SK-N-SH (cell line): Measurements from ENCODE around the gene FZD4. TPM values are rescaled to one million over a fixed set of nuclear protein-coding genes. Genes with fewer than 3 reads are reported as not detected.

Experiments used
- CTCF ChIA-PET: fragments of 300-600, 350-600 bp; formaldehyde crosslinking; extraction: SDS; loops from one replicate; lab custom pipeline; 2021; lab: Yijun Ruan, JAX
- POLR2A ChIA-PET: fragments of 350-600 bp; sonication (Branson Sonifier 250); formaldehyde crosslinking; extraction: SDS; loops from one replicate; lab custom pipeline; 2020; ENCODE audit warnings: antibody characterized with exemption, inconsistent platforms; lab: Yijun Ruan, JAX
- DNase-seq: peaks from one replicate; pipeline ENCODE4 v3.0.0; 2012
- H2AFZ ChIP-seq: fragments of 200-600 bp; sonication (generic); 2 replicates; pipeline ENCODE4 v1.8.1; 2016; ENCODE audit warnings: antibody characterized with exemption, mild to moderate bottlenecking, low read depth
- H3F3A ChIP-seq: fragments of 200-600 bp; sonication (generic); replicated peaks from 2 replicates; pipeline ENCODE3; 2016; ENCODE audit warnings: antibody characterized with exemption, mild to moderate bottlenecking; ENCODE audit not compliant: insufficient read depth
- H3K27ac ChIP-seq, 2 experiments: fragments of 200-500 bp in 1 of 2; fragments of 200-600 bp in 1 of 2; sonication (Bioruptor generic) in 1 of 2; sonication (generic), shearing (Covaris generic) in 1 of 2; 2 replicates each; pipeline versions ENCODE4 v1.5.1 to v1.6.1; 2014 to 2016; ENCODE audit warnings: low read depth in 2 of 2, inconsistent platforms in 1 of 2, low read length in 1 of 2, mild to moderate bottlenecking in 1 of 2, mixed read lengths in 1 of 2
- H3K27me3 ChIP-seq: fragments of 200-600 bp; sonication (generic), shearing (Covaris generic); 2 replicates; pipeline ENCODE4 v1.6.1; 2016; ENCODE audit warnings: mixed run types; ENCODE audit not compliant: insufficient read depth
- H3K36me3 ChIP-seq, 2 experiments: fragments of 200-500 bp in 1 of 2; fragments of 200-600 bp in 1 of 2; sonication (Bioruptor generic) in 1 of 2; sonication (generic) in 1 of 2; replicated peaks in 1 of 2; 2 replicates each; pipeline versions ENCODE3 to v1.5.1; 2014 to 2016; ENCODE audit warnings: low read length in 1 of 2, mild to moderate bottlenecking in 1 of 2; ENCODE audit not compliant: insufficient read depth in 2 of 2, control insufficient read depth in 1 of 2
- H3K4me1 ChIP-seq, 2 experiments: fragments of 200-500 bp in 1 of 2; fragments of 200-600 bp in 1 of 2; sonication (Bioruptor generic) in 1 of 2; sonication (generic), shearing (Covaris generic) in 1 of 2; 2 replicates each; pipeline versions ENCODE4 v1.5.1 to v1.6.1; 2014 to 2016; ENCODE audit warnings: low read depth in 1 of 2, low read length in 1 of 2, mixed run types in 1 of 2; ENCODE audit not compliant: insufficient read depth in 2 of 2, control insufficient read depth in 1 of 2
- H3K4me2 ChIP-seq: fragments of 200-600 bp; sonication (generic), shearing (Covaris generic); 2 replicates; pipeline ENCODE4 v1.6.1; 2017; ENCODE audit warnings: mixed run types
- H3K4me3 ChIP-seq, 2 experiments: fragments of 200-500 bp in 1 of 2; fragments of 200-600 bp in 1 of 2; sonication (Bioruptor generic) in 1 of 2; sonication (generic), shearing (Covaris generic) in 1 of 2; 2 replicates each; pipeline versions ENCODE4 v1.5.1 to v1.8.1; 2014 to 2016; ENCODE audit warnings: low read depth in 2 of 2, inconsistent platforms in 1 of 2, low read length in 1 of 2, mild to moderate bottlenecking in 1 of 2, mixed read lengths in 1 of 2, moderate library complexity in 1 of 2
- H3K79me2 ChIP-seq: fragments of 200-600 bp; sonication (generic); 2 replicates; pipeline ENCODE4 v1.8.1; 2017; ENCODE audit warnings: mild to moderate bottlenecking; ENCODE audit not compliant: insufficient read depth
- H3K9ac ChIP-seq: fragments of 200-600 bp; sonication (generic); 2 replicates; pipeline ENCODE4 v1.6.1; 2017; ENCODE audit warnings: mixed run types
- H3K9me2 ChIP-seq: fragments of 200-600 bp; sonication (generic); 2 replicates; pipeline ENCODE4 v1.6.1; 2017; ENCODE audit warnings: mixed run types
- H3K9me3 ChIP-seq: fragments of 200-600 bp; sonication (generic); 2 replicates; pipeline ENCODE4 v1.6.1; 2017; ENCODE audit warnings: mixed run types, mild to moderate bottlenecking, moderate library complexity
- H4K20me1 ChIP-seq: fragments of 200-600 bp; sonication (generic); 2 replicates; pipeline ENCODE4 v1.6.1; 2017; ENCODE audit warnings: mild to moderate bottlenecking, mixed run types; ENCODE audit not compliant: insufficient read depth
- CHD2 ChIP-seq: fragments of 150-350 bp; IDR thresholded peaks from 2 replicates; pipeline ENCODE4 v1.6.1; 2018; ENCODE audit warnings: low read length; ENCODE audit not compliant: partially characterized antibody
- ELF1 ChIP-seq: IDR thresholded peaks from 2 replicates; pipeline ENCODE4 v1.4.0; 2012
- EP300 ChIP-seq, 2 experiments: IDR thresholded peaks; 2 replicates each; pipeline versions ENCODE4 v1.4.0 to v1.6.1; 2012; ENCODE audit warnings: borderline replicate concordance in 1 of 2, low read depth in 1 of 2, low read length in 1 of 2
- FOXJ3 ChIP-seq: sonication (generic); formaldehyde crosslinking; IDR thresholded peaks from 2 replicates; pipeline ENCODE4 v1.5.1; 2020; ENCODE audit warnings: mild to moderate bottlenecking, missing genetic modification reagents
- FOXM1 ChIP-seq: IDR thresholded peaks from 2 replicates; pipeline ENCODE4 v1.4.0; 2012; ENCODE audit warnings: low read depth, mild to moderate bottlenecking
- GATA2 ChIP-seq: sonication (generic); formaldehyde crosslinking; IDR thresholded peaks from 2 replicates; pipeline ENCODE4 v1.5.0; 2020; ENCODE audit warnings: mild to moderate bottlenecking, missing genetic modification reagents
- JUND ChIP-seq: IDR thresholded peaks from 2 replicates; pipeline ENCODE4 v1.4.0; 2012
- MAX ChIP-seq: IDR thresholded peaks from 2 replicates; pipeline ENCODE4 v1.4.0; 2012; ENCODE audit warnings: low read depth
- MXI1 ChIP-seq: IDR thresholded peaks from 2 replicates; pipeline ENCODE4 v1.6.1; 2012; ENCODE audit warnings: mild to moderate bottlenecking, low read depth, low read length, improper control_type of control experiment
- NRF1 ChIP-seq: IDR thresholded peaks from 2 replicates; pipeline ENCODE4 v1.6.1; 2012; ENCODE audit warnings: low read depth, mild to moderate bottlenecking, low read length
- PBX3 ChIP-seq: IDR thresholded peaks from 2 replicates; pipeline ENCODE4; 2012
- POLR2AphosphoS5 ChIP-seq: IDR thresholded peaks from 2 replicates; pipeline ENCODE4 v1.6.1; 2012; ENCODE audit warnings: low read depth, low read length
- SIN3A ChIP-seq: IDR thresholded peaks from 2 replicates; pipeline ENCODE4 v1.6.1; 2012; ENCODE audit warnings: low read depth, mild to moderate bottlenecking, low read length, moderate library complexity, borderline replicate concordance
- SMC3 ChIP-seq: IDR thresholded peaks from 2 replicates; pipeline ENCODE4 v1.6.1; 2012; ENCODE audit warnings: low read depth, low read length, improper control_type of control experiment
- TAF1 ChIP-seq: IDR thresholded peaks from 2 replicates; pipeline ENCODE4 v1.6.1; 2012; ENCODE audit warnings: low read depth, mild to moderate bottlenecking, low read length, moderate library complexity, borderline replicate concordance
- TCF12 ChIP-seq: IDR thresholded peaks from 2 replicates; pipeline ENCODE4 v1.4.0; 2012
- TEAD4 ChIP-seq: IDR thresholded peaks from 2 replicates; pipeline ENCODE4 v1.4.0; 2012; ENCODE audit warnings: mild to moderate bottlenecking, borderline replicate concordance; ENCODE audit not compliant: insufficient read depth
- YY1 ChIP-seq: IDR thresholded peaks from 2 replicates; pipeline ENCODE4 v1.4.0; 2012; ENCODE audit warnings: low read depth, mild to moderate bottlenecking
- WGBS: methylation state at CpG from one replicate; pipeline ENCODE4 v1.1.6; 2017; ENCODE audit warnings: low lambda C conversion rate; 5-methylcytosine and 5-hydroxymethylcytosine counted together
- polyA plus RNA-seq, 3 experiments: library from polyadenylated mRNA; depleted of rRNA; stranded (reverse); fragments of >200 nt; gene quantifications; 2 replicates each; pipeline ENCODE4 v1.2.3, GENCODE V29; 2012

FZD4 gene
- polyA plus RNA-seq, 1 of the 3 experiments (the other 2 are of a cell fraction) = 0.72 TPM

- Histone ChIP-seq H4K20me1 (no peaks in the 10 kb centered on the region), H3K4me1 (peaks cover 0 to 34% of the 10 kb centered on the region in 2 experiments; a peak in 3 of 4 replicates), H3F3A (peaks cover 62% of the 10 kb centered on the region), H3K4me2 (no peak overlapping the region), H3K9me2 (no peaks in the 10 kb centered on the region), H3K79me2 (peaks cover 33% of the 10 kb centered on the region; the same call in 1 of the 2 replicates), H3K9me3 (no peaks in the 10 kb centered on the region), H3K27ac (peak overlapping the region in 1 of 2 experiments; percentile 96; a peak in 2 of 4 replicates), H2AFZ (no peak overlapping the region), H3K36me3 (peaks cover 0 to 25% of the 10 kb centered on the region in 2 experiments), H3K4me3 (no peak overlapping the region), H3K27me3 (no peaks in the 10 kb centered on the region), H3K9ac (no peak overlapping the region)
- TF ChIP-seq FOXJ3 (no peak), MAX (no peak), SMC3 (no peak), POLR2AphosphoS5 (no peak), MXI1 (no peak)
- DNase-seq = no peak
- 91% methylated on average over 6 of the region's 6 CpGs for WGBS
- CTCF ChIA-PET = no interaction called here
- POLR2A ChIA-PET = no interaction called here
Measured at GRCh38 chr11:86914865-86915519, 40.2 kb downstream of the FZD4 start.

- Histone ChIP-seq H3K9me3 (no peaks in the 10 kb centered on the region), H3K9me2 (no peaks in the 10 kb centered on the region), H3F3A (peaks cover 44% of the 10 kb centered on the region), H3K27me3 (no peaks in the 10 kb centered on the region), H4K20me1 (no peaks in the 10 kb centered on the region), H3K4me1 (peaks cover 0 to 12% of the 10 kb centered on the region in 2 experiments; a peak in 3 of 4 replicates), H3K4me3 (no peak overlapping the region), H3K9ac (no peak overlapping the region), H2AFZ (no peak overlapping the region), H3K36me3 (peaks cover 0 to 26% of the 10 kb centered on the region in 2 experiments), H3K4me2 (no peak overlapping the region), H3K27ac (no peak overlapping the region), H3K79me2 (peaks cover 28% of the 10 kb centered on the region; the same call in 1 of the 2 replicates)
- no peak for TF ChIP-seq TAF1
- POLR2A ChIA-PET = no interaction called here
- no peak for DNase-seq
- 0% methylated on average over 1 of the region's 1 CpG for WGBS
- CTCF ChIA-PET = interaction anchor here (1.0 to 1.2 kb wide), 2 partner anchors 42 to 43 kb away, joined by 3 read pairs; no protein-coding TSS in a partner anchor
Measured at GRCh38 chr11:86912238-86912637, 43.0 kb downstream of the FZD4 start.

GRCh38 chr11:86910592-86910991 is 44.6 kb downstream of the FZD4 start:
- H3K36me3 ChIP-seq = peaks cover 0 to 26% of the 10 kb centered on the region in 2 experiments
- H3K27ac ChIP-seq = 0 out of 4 replicates have a peak overlapping the region, but pooled peaks of 1 of the 2 experiments have one; percentile 4
- H3K9me3 ChIP-seq = no peaks in the 10 kb centered on the region
- H3K79me2 ChIP-seq = peaks cover 20% of the 10 kb centered on the region; the same call in 1 of the 2 replicates
- H4K20me1 ChIP-seq = no peaks in the 10 kb centered on the region
- H2AFZ ChIP-seq = no peak overlapping the region
- H3F3A ChIP-seq = peaks cover 33% of the 10 kb centered on the region
- 64% methylated on average over 3 of the region's 3 CpGs for WGBS
- no peak overlapping the region for H3K4me3 ChIP-seq
- POLR2A ChIA-PET = no interaction called here
- H3K9me2 ChIP-seq = no peaks in the 10 kb centered on the region
- no peak for TF ChIP-seq GATA2 (CRISPR knock-in tag)
- TF ChIP-seq YY1 = no peak
- TF ChIP-seq EP300 (IDR thresholded peaks at IDR 0.05; ENCODE audit: borderline replicate concordance in 1 of 2, low read depth in 1 of 2, low read length in 1 of 2) = no peak
- no peak for TF ChIP-seq PBX3
- TF ChIP-seq JUND = no peak
- no peak for TF ChIP-seq CHD2
- TF ChIP-seq MXI1 = no peak
- TF ChIP-seq SIN3A = no peak
- no peak for TF ChIP-seq SMC3
- no peak for TF ChIP-seq FOXM1
- TF ChIP-seq MAX = no peak
- TF ChIP-seq TCF12 = no peak
- TF ChIP-seq ELF1 = no peak
- no peak for TF ChIP-seq TEAD4
- TF ChIP-seq NRF1 = no peak
- no peaks in the 10 kb centered on the region for H3K27me3 ChIP-seq
- DNase-seq = no peak
- peaks cover 0 to under 1% of the 10 kb centered on the region in 2 experiments; a peak in 1 of 4 replicates for H3K4me1 ChIP-seq
- no peak overlapping the region for H3K4me2 ChIP-seq
- no peak overlapping the region for H3K9ac ChIP-seq
- CTCF ChIA-PET = interaction anchor here (1.0 to 2.7 kb wide), 3 partner anchors 8 to 40 kb away, joined by 3 to 13 read pairs (median 3); no protein-coding TSS in a partner anchor
